Measurements from ENCODE around the gene OARD1. TPM values are rescaled to one million over a fixed set of nuclear protein-coding genes. Genes with fewer than 3 reads are reported as not detected.

OARD1 gene
- total RNA-seq, 1 donor from 2014 or later: 30.7 TPM

DNA sequence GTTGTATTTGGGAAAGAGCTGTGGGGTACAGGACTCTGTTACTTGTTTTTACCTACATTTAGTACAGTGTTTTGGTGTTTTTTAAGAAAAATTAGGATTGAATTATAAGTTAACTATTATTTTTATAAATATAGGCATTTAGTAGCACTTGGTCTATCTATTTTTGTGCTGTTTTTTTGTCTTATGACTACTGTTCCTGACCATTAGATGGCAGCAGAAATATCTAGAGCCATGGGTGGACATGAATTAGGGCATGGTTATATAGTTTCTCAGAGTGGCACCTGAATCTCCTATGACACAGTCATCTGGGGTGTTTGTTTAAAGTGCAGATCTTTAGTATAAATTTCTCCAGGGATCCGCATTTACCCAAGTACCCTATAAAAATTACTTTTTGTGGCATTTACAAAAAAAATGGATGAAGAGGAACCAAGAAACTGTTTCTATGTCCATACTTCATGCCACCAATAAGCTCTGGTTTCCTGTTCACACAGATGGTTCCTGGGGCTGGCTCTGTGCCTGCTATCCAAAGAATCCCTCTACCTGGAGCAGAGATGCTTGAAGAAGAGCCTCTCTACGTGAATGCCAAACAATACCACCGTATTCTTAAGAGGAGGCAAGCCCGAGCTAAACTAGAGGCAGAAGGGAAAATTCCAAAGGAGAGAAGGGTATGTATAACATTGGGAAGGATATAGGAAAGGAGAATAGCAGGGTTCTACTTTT, 20.4 kb upstream of the OARD1 start:
- no peak for ATAC-seq (ENCODE audit: low read depth)

GRCh38 chr6:41090841-41091761, 18.9 kb upstream of the OARD1 start:
- intact Hi-C loops (cut with micrococcal nuclease): loop anchor here (5.0 kb wide), 1 partner anchor 186 kb away; no protein-coding TSS in a partner anchor
- Mint-ChIP-seq H3K9me3 (no peaks in the 10 kb centered on the region), H3K4me3 (no peak overlapping the region), H3K36me3 (ENCODE audit: low read depth) (peaks cover 88% of the 10 kb centered on the region), H3K27me3 (no peaks in the 10 kb centered on the region), H3K27ac (no peak overlapping the region), H3K4me1 (no peaks in the 10 kb centered on the region)
- no peak for TF ChIP-seq CTCF (IDR thresholded peaks at IDR 0.05)
- ChIA-PET CTCF (interaction anchor here (1.1 to 2.5 kb wide), 7 partner anchors 91 to 229 kb away, joined by 3 to 18 read pairs (median 5); no protein-coding TSS in a partner anchor), POLR2A (interaction anchor here (1.4 kb wide), 1 partner anchor 19 kb away, joined by 3 read pairs; the partner anchor contains the start of gene OARD1)
- DNase-seq (no peak), ATAC-seq (ENCODE audit: low read depth) (no peak)

More for the DNA sequence above, 20.4 kb upstream of the OARD1 start:
- no peaks in the 10 kb centered on the region for H3K4me1 Mint-ChIP-seq
- no peaks in the 10 kb centered on the region for H3K9me3 Mint-ChIP-seq
- DNase-seq: no peak
- no peak overlapping the region for H3K4me3 Mint-ChIP-seq
- no peaks in the 10 kb centered on the region for H3K27me3 Mint-ChIP-seq
- intact Hi-C loops (cut with micrococcal nuclease): loop anchor here (1.0 to 5.0 kb wide), 3 partner anchors 90 to 226 kb away; no protein-coding TSS in a partner anchor
- no peak overlapping the region for H3K27ac Mint-ChIP-seq
- ChIA-PET POLR2A (interaction anchor here (1.4 kb wide), 1 partner anchor 20 kb away, joined by 3 read pairs; the partner anchor contains the start of gene OARD1), CTCF (interaction anchor here (1.1 to 2.5 kb wide), 6 partner anchors 90 to 225 kb away, joined by 3 to 18 read pairs (median 5); no protein-coding TSS in a partner anchor)
- peaks cover 92% of the 10 kb centered on the region for H3K36me3 Mint-ChIP-seq (ENCODE audit: low read depth)
- no peak for TF ChIP-seq CTCF (IDR thresholded peaks at IDR 0.05)

DNA sequence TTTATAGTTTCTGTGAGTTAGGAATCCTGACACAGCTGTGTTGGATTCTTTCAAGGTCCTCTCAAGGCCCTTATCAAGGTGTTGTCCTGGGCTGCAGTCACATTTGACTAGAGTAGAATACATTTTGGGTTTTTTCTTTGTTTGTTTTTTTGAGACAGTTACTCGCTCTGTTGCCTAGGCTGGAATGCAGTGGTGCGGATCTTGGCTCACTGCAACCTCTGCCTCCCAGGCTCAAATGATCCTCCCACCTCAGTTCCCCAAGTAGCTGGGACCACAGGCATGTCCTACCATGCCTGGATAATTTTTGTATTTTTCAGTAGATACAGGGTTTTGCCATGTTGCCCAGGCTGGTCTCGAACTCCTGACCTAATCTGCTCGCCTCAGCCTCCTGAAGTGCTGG, 16.3 kb upstream of the OARD1 start:
- H3K4me1 Mint-ChIP-seq: no peaks in the 10 kb centered on the region
- H3K4me3 Mint-ChIP-seq: no peak overlapping the region
- no peak overlapping the region for H3K27ac Mint-ChIP-seq
- POLR2A ChIA-PET: no interaction called here
- ATAC-seq (ENCODE audit: low read depth): no peak
- peaks cover 85% of the 10 kb centered on the region for H3K36me3 Mint-ChIP-seq (ENCODE audit: low read depth)
- H3K27me3 Mint-ChIP-seq: no peaks in the 10 kb centered on the region
- CTCF ChIA-PET: interaction anchor here (0.7 kb wide), 1 partner anchor 9 kb away, joined by 3 read pairs; no protein-coding TSS in a partner anchor
- intact Hi-C loops (cut with micrococcal nuclease): no loop called here
- H3K9me3 Mint-ChIP-seq: no peaks in the 10 kb centered on the region
- no peak for TF ChIP-seq CTCF (IDR thresholded peaks at IDR 0.05)
- no peak for DNase-seq

DNA sequence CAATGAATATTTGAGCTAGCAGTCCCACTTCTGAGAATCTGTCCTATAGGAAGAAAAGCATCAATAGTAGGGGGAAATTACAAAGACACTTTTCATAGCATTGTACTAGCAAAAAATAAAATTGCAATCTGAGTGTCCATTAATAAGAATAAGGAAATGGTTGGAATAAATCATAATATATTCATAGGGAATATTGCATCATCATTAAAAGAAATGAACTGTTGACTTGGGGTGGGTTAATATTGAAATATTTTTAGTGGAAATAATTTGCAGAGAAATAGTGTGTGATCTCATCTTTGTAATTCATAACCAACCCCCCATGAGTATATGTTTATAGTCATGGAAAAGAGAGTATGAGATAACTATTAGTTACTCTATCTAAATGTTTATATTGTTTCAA, 13.0 kb upstream of the OARD1 start:
- CTCF ChIA-PET: interaction anchor here (0.7 kb wide), 1 partner anchor 16 kb away, joined by 3 read pairs; no protein-coding TSS in a partner anchor
- Mint-ChIP-seq H3K27ac (no peak overlapping the region), H3K27me3 (no peaks in the 10 kb centered on the region)

More for the DNA sequence above, 13.0 kb upstream of the OARD1 start:
- H3K36me3 Mint-ChIP-seq (ENCODE audit: low read depth): peaks cover 87% of the 10 kb centered on the region
- ATAC-seq (ENCODE audit: low read depth) (no peak), DNase-seq (no peak)
- H3K4me3 Mint-ChIP-seq: no peak overlapping the region
- TF ChIP-seq CTCF (IDR thresholded peaks at IDR 0.05): no peak
- POLR2A ChIA-PET: no interaction called here
- intact Hi-C loops (cut with micrococcal nuclease): no loop called here
- H3K4me1 Mint-ChIP-seq: peaks cover 17% of the 10 kb centered on the region
- H3K9me3 Mint-ChIP-seq: no peaks in the 10 kb centered on the region

All from activated B cell treated with CpG ODN at 0.5 μM for 24 hours (primary cell).